IPS-NIHi7 (cell line): ENCODE data around the gene RMND5A.
A peak's percentile ranks its signal among the peaks of the same experiment; 100 is the strongest.
"Not testable (repeated sequence)": the region's sequence is repeated elsewhere in the genome, so short reads cannot be mapped to it uniquely, and the experiment has no call there.

Source experiments
- DNase-seq: peaks from one replicate; pipeline ENCODE4 v3.0.0; 2012; ENCODE audit warnings: mixed read lengths; ENCODE audit errors: extremely low spot score

RMND5A gene

DNA sequence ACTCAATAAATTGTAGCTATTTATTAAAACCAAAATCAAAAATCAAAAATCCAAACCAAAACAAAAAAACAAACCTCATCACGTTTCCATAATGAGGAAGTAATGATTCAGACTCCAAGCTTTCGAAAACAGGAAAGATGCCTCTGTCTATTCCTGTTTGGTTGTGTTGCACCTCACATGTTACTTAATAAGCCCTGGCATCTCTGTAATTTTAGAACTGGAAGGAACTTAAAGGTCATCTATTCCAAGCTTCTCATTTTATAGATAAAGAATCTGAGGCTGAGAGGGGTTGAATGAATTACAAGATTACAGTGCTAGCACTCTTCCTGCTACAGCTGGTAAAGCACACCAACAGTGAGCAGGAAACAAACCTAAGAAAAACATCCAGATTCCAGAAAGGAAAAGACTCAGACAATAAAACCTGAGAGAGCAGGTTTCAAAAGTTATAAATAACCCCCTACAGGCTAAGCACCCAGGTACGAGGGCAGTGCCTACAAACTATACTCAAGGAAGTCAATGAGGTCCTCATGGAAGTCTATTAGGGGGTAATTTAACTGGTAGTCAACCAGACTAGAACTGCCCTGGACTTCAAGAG, 5.4 kb upstream of the RMND5A start:
- DNase-seq = not testable (repeated sequence)

DNA sequence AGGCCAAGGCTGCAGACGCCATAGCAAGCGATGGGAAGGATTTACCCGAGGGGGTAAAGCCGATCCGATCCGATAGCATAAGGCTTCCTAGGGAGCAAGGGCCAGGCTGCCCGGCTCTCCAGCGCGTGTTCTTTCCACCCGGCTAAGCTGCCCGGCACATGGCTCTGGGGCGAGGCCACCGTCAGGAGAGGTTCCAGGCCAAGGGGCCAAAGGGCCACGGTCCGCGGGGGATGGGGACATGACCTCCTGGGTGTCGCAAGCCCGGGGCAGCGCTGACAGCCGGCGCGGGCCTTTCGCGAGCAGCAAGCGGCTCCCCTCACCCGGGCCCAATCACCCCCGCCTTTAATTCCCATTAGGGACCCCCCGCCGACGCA, 841 bp upstream of the RMND5A start:
- DNase-seq = not testable (repeated sequence)

- DNase-seq = not testable (repeated sequence)
Measured at GRCh38 chr2:86720540-86721320, 639 bp downstream of the RMND5A start.

GRCh38 chr2:86725706-86726105, 5.6 kb downstream of the RMND5A start:
- not testable (repeated sequence) for DNase-seq

- not testable (repeated sequence) for DNase-seq
Measured at GRCh38 chr2:86732040-86732525, 12.0 kb downstream of the RMND5A start.

DNA sequence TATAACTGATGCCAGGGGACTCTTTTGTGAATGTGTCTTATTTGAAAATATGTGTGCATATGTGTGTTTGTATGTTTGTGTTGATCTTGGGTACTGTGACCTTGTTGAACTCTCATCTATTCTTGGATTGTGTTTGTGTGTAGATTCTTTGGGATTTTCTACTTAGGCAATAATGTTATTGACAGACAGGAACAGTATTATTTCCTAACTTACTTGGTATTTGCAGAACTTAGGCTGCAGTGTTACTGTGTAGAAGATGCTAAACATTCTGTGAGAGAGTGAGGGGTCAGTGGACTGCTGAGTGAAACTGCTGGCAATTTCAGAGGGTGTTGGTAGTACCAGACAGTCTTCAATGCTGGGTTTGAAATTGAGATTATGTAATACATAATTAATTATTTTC, 12.7 kb downstream of the RMND5A start:
- not testable (repeated sequence) for DNase-seq

GRCh38 chr2:86733528-86733927, 13.4 kb downstream of the RMND5A start:
- not testable (repeated sequence) for DNase-seq

GRCh38 chr2:86734896-86735295, 14.8 kb downstream of the RMND5A start:
- not testable (repeated sequence) for DNase-seq

GRCh38 chr2:86739485-86739884, 19.4 kb downstream of the RMND5A start:
- DNase-seq = not testable (repeated sequence)

GRCh38 chr2:86739889-86740288, 19.8 kb downstream of the RMND5A start:
- not testable (repeated sequence) for DNase-seq

GRCh38 chr2:86741889-86742498, 21.9 kb downstream of the RMND5A start:
- DNase-seq = not testable (repeated sequence)

GRCh38 chr2:86744152-86744551, 24.1 kb downstream of the RMND5A start:
- no peak for DNase-seq

DNA sequence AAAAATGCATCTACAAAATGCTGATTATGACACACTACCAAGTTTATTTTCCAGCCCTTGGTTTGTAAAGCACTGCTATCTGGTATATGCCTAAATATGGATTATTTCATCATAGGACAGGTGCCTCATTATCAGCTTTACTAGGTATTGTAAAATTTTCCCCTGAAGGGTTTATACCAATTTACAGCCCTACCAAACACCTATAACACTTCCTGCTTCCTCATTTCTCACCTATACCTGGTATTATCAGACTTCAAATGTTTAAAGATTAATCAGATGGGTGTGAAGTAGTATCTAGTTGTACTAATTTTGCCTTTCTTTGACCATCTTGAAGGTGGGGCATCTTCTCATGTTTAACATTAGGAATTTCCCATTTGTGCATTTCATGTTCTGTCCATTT, 26.8 kb downstream of the RMND5A start:
- no peak for DNase-seq

DNA sequence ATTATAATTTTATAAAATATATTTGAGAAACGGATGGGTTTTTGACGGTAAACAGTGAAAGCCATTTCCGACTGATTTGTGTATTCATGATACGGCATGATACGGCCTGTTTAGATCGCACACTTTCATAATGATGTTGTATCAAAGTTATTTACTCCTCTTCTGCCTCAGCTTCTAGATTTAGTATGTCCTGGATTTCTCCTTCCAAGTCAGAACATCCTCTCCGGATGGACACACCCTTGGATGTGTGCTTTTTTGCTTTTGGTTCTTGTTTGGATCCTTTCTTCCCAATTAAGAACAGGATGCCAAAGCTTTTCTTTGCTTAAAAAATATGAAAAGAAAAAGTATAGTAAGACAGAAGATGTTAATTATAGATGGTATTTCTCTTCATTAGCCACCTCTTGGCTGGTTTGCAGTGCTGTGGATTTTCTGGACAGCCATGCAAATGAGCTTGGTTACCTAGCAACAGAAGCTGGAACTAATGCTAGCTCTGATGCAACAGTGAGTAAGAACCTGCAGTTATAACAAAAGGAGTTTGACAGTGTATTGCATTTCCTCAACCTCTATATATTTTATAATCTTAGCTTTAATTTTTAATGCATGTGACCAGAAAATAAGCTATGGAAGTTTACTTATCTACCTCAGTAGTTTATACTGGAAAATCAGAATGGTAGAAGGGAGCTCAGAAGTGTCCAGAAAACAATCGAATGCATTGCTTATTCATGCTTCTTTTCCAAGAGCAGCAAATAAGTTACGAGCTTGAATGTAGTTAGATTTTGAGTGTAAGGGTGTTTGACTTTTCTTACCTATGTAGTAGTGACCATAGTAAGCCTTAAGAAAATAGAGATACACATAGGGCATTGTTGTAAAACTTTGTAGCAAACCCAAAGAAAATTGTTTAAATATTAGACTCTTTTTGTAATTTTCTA, 27.9 kb downstream of the RMND5A start:
- DNase-seq = peak; percentile 16

GRCh38 chr2:86750240-86750839, 30.2 kb downstream of the RMND5A start:
- no peak for DNase-seq

- DNase-seq = no peak
Measured at GRCh38 chr2:86751778-86752177, 31.7 kb downstream of the RMND5A start.

DNA sequence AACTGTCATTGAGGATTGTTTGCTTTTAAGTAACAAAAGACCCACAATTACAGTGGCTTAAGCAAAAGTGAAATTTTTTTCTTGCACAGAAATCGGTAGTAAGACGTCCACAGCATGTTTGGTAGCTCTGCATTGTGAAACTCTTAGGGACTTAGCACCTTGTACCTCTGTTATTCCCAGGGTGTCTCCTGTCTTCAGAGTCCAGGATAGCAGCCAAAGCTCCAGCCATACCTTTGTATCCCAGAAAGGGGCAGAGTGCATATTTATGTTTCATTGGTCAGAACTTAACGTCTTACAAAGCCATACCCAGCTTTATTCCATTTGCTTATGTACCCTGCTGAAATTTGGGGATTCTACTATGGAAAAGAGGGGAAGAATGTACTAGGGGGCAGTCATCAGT, 32.8 kb downstream of the RMND5A start:
- DNase-seq = no peak

DNA sequence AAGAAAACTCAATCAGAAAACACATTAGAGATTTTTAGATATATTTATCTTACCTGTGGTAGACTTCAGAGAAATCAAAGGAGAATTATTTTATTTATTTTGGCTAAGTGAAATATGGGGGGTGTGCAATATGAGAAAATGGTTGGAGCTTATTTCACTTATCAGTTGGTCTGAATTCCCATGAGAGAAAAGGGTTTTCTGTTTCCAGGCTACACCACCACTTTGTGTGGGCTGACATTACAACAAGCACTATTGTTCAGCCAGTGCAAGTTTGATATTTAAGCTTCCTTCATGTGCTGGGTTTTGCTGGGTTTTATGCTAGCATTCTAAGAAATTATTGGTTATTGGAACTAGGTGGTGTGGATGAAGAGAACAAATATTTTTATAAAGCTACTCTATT, 33.5 kb downstream of the RMND5A start:
- no peak for DNase-seq

- DNase-seq = no peak
Measured at GRCh38 chr2:86758405-86758804, 38.3 kb downstream of the RMND5A start.

- DNase-seq = no peak
Measured at GRCh38 chr2:86760371-86760770, 40.3 kb downstream of the RMND5A start.

GRCh38 chr2:86764661-86765309, 44.7 kb downstream of the RMND5A start:
- peak; percentile 67 for DNase-seq
